Endothelial cell (in vitro differentiated cells): ENCODE results near the gene MYH4. TPM values are rescaled to one million over a fixed set of nuclear protein-coding genes. Genes with fewer than 3 reads are reported as not detected.

Experiments used
- DNase-seq: peaks from one replicate; pipeline ENCODE4 v3.0.0; 2021; ENCODE audit warnings: low spot score
- H3K27ac Mint-ChIP-seq: one replicate; pipeline ENCODE4 v1.8.0; 2021; ENCODE audit warnings: mixed read lengths, inconsistent platforms; ENCODE audit not compliant: unreplicated experiment
- H3K27me3 Mint-ChIP-seq: one replicate; pipeline ENCODE4 v1.8.0; 2021; ENCODE audit warnings: mild to moderate bottlenecking, moderate library complexity, mixed read lengths, inconsistent platforms; ENCODE audit not compliant: unreplicated experiment
- H3K36me3 Mint-ChIP-seq: one replicate; pipeline ENCODE4 v1.8.0; 2021; ENCODE audit warnings: mild to moderate bottlenecking, low read depth, mixed read lengths, inconsistent platforms; ENCODE audit not compliant: unreplicated experiment
- H3K4me1 Mint-ChIP-seq: one replicate; pipeline ENCODE4 v1.8.0; 2021; ENCODE audit warnings: mild to moderate bottlenecking, mixed read lengths, inconsistent platforms; ENCODE audit not compliant: unreplicated experiment
- H3K4me3 Mint-ChIP-seq: one replicate; pipeline ENCODE4 v1.8.0; 2021; ENCODE audit warnings: mild to moderate bottlenecking, mixed read lengths, inconsistent platforms; ENCODE audit not compliant: unreplicated experiment
- H3K9me3 Mint-ChIP-seq: one replicate; pipeline ENCODE4 v1.8.0; 2021; ENCODE audit warnings: mixed read lengths, inconsistent platforms; ENCODE audit not compliant: unreplicated experiment
- CTCF ChIP-seq: fragments of 200-600 bp; sonication (generic); IDR thresholded peaks from one replicate; pipeline ENCODE4 v1.5.0; 2021; ENCODE audit warnings: antibody characterized with exemption; ENCODE audit not compliant: unreplicated experiment
- long read RNA-seq: library from polyadenylated mRNA; unstranded; transcript quantifications from one replicate; pipeline ENCODE4 v2.0.0, GENCODE V29; 2020; ENCODE audit not compliant: unreplicated experiment
- total RNA-seq: library from RNA; stranded (reverse); fragmentation: NEBNext Ultra II Directional; extraction: Animal tissue kit (Norgen Biotek cat#: 25700); gene quantifications from one replicate; pipeline ENCODE4 v1.2.1, GENCODE V29; 2021; ENCODE audit not compliant: unreplicated experiment

Gene MYH4
- not detected for total RNA-seq
- long read RNA-seq = 0 reads

GRCh38 chr17:10469459-10469858, at the start of gene MYH4:
TSS of gene MYH4 (minus strand) at chr17:10469559. CDS start at chr17:10466745, 2,814 bp downstream.
- no peak within 1 kb of the TSS for H3K27ac Mint-ChIP-seq

GRCh38 chr17:10518271-10519037, 49.1 kb upstream of the MYH4 start, which contains the start of gene MYH1:
TSS of gene MYH1 (minus strand) at chr17:10518542. CDS start at chr17:10516642, 1,900 bp downstream.
- DNase-seq = no peak
- no peaks in the 10 kb centered on the region for H3K9me3 Mint-ChIP-seq
- no peak for TF ChIP-seq CTCF
- no peaks in the 10 kb centered on the region for H3K4me1 Mint-ChIP-seq
- H3K27ac Mint-ChIP-seq = no peak within 1 kb of the TSS
- no peak within 1 kb of the TSS for H3K4me3 Mint-ChIP-seq
- H3K27me3 Mint-ChIP-seq = no peaks in the 10 kb centered on the region
- H3K36me3 Mint-ChIP-seq = peaks cover 3% of the 10 kb centered on the region

More at GRCh38 chr17:10469459-10469858, at the start of gene MYH4:
- DNase-seq = no peak
- no peak for TF ChIP-seq CTCF
- Mint-ChIP-seq H3K36me3 (no peaks in the 10 kb centered on the region), H3K27me3 (no peaks in the 10 kb centered on the region), H3K4me3 (no peak within 1 kb of the TSS), H3K4me1 (no peaks in the 10 kb centered on the region), H3K9me3 (no peaks in the 10 kb centered on the region)

GRCh38 chr17:10516638-10517037, 47.3 kb upstream of the MYH4 start:
- H3K4me3 Mint-ChIP-seq = no peak overlapping the region
- no peaks in the 10 kb centered on the region for H3K9me3 Mint-ChIP-seq
- no peak overlapping the region for H3K27ac Mint-ChIP-seq
- no peaks in the 10 kb centered on the region for H3K4me1 Mint-ChIP-seq
- DNase-seq = no peak
- H3K36me3 Mint-ChIP-seq = no peaks in the 10 kb centered on the region
- no peak for TF ChIP-seq CTCF
- H3K27me3 Mint-ChIP-seq = no peaks in the 10 kb centered on the region

- Mint-ChIP-seq H3K36me3 (no peaks in the 10 kb centered on the region), H3K4me1 (no peaks in the 10 kb centered on the region), H3K27me3 (no peaks in the 10 kb centered on the region), H3K9me3 (no peaks in the 10 kb centered on the region), H3K27ac (no peak overlapping the region), H3K4me3 (no peak overlapping the region)
- TF ChIP-seq CTCF = no peak
- no peak for DNase-seq
These were observed 46.7 kb upstream of the MYH4 start for GRCh38 chr17:10516065-10516464.

GRCh38 chr17:10513299-10514067, 44.1 kb upstream of the MYH4 start:
- DNase-seq = no peak
- Mint-ChIP-seq H3K9me3 (no peaks in the 10 kb centered on the region), H3K27ac (no peak overlapping the region), H3K36me3 (no peaks in the 10 kb centered on the region), H3K27me3 (no peaks in the 10 kb centered on the region), H3K4me3 (no peak overlapping the region), H3K4me1 (no peaks in the 10 kb centered on the region)
- TF ChIP-seq CTCF = no peak
